Common myeloid progenitor, CD34-positive (primary cell): ENCODE measurements around the gene CXCL12.

Source experiments
- CTCF ChIA-PET: fragments of 350-600 bp; sonication (Branson Sonifier 250); formaldehyde crosslinking; loops from one replicate; lab custom pipeline; 2021; ENCODE audit warnings: antibody characterized with exemption; lab: Charles Lee
- POLR2A ChIA-PET: fragments of 350-600 bp; sonication (Branson Sonifier 250); formaldehyde crosslinking; loops from one replicate; lab custom pipeline; 2021; ENCODE audit warnings: antibody characterized with exemption; lab: Charles Lee
- DNase-seq, 3 donors: peaks; one replicate each; pipeline versions ENCODE4 v3.0.0 to v3.0.0-alpha.2; 2013
- H3K27ac ChIP-seq, 2 experiments: 1 replicate in 1 of 2; 2 replicates in 1 of 2; pipeline ENCODE4 v1.7.0; 2013; ENCODE audit warnings: inconsistent platforms in 2 of 2, low read length in 2 of 2, mild to moderate bottlenecking in 2 of 2, low read depth in 1 of 2, moderate library complexity in 1 of 2; ENCODE audit not compliant: severe bottlenecking in 2 of 2, insufficient read depth in 1 of 2, poor library complexity in 1 of 2
- H3K27me3 ChIP-seq, 5 experiments: replicated peaks in 2 of 5; 1 replicate in 3 of 5; 2 replicates in 2 of 5; pipeline versions ENCODE4 v1.6.1 to v1.7.0; 2013; ENCODE audit warnings: low read length in 4 of 5, mild to moderate bottlenecking in 2 of 5, moderate library complexity in 2 of 5, inconsistent platforms in 1 of 5; ENCODE audit not compliant: insufficient read depth in 5 of 5, control insufficient read depth in 4 of 5
- H3K36me3 ChIP-seq, 4 experiments: 1 replicate in 2 of 4; 2 replicates in 2 of 4; pipeline versions ENCODE4 v1.6.1 to v1.7.0; 2013; ENCODE audit warnings: low read length in 3 of 4, control low read depth in 1 of 4, mild to moderate bottlenecking in 1 of 4; ENCODE audit not compliant: control insufficient read depth in 4 of 4, insufficient read depth in 4 of 4
- H3K4me1 ChIP-seq, 4 experiments: 1 replicate in 3 of 4; 2 replicates in 1 of 4; pipeline versions ENCODE4 v1.6.1 to v1.7.1; 2013; ENCODE audit warnings: low read length in 3 of 4, mild to moderate bottlenecking in 3 of 4, control low read depth in 1 of 4, inconsistent platforms in 1 of 4, moderate library complexity in 1 of 4; ENCODE audit not compliant: control insufficient read depth in 4 of 4, insufficient read depth in 4 of 4; ENCODE audit errors: control extremely low read depth in 1 of 4
- H3K4me3 ChIP-seq, 7 experiments: 1 replicate in 4 of 7; 2 replicates in 3 of 7; pipeline versions ENCODE4 v1.5.1 to v1.7.0; 2013; ENCODE audit warnings: mild to moderate bottlenecking in 7 of 7, low read length in 6 of 7, moderate library complexity in 6 of 7, inconsistent platforms in 2 of 7, low read depth in 2 of 7, control low read depth in 1 of 7; ENCODE audit not compliant: insufficient read depth in 4 of 7, control insufficient read depth in 1 of 7; ENCODE audit errors: extremely low read depth in 1 of 7
- H3K9me3 ChIP-seq, 5 experiments: 1 replicate in 4 of 5; 2 replicates in 1 of 5; pipeline versions ENCODE4 v1.6.1 to v1.7.1; 2013; ENCODE audit warnings: low read length in 4 of 5, mild to moderate bottlenecking in 2 of 5, inconsistent platforms in 1 of 5, low read depth in 1 of 5, moderate library complexity in 1 of 5; ENCODE audit not compliant: control insufficient read depth in 4 of 5, insufficient read depth in 2 of 5; ENCODE audit errors: control extremely low read depth in 1 of 5
- WGBS: methylation state at CpG from one replicate; pipeline ENCODE4 v1.1.5; 2013; ENCODE audit not compliant: insufficient coverage; 5-methylcytosine and 5-hydroxymethylcytosine counted together

CXCL12 gene

DNA sequence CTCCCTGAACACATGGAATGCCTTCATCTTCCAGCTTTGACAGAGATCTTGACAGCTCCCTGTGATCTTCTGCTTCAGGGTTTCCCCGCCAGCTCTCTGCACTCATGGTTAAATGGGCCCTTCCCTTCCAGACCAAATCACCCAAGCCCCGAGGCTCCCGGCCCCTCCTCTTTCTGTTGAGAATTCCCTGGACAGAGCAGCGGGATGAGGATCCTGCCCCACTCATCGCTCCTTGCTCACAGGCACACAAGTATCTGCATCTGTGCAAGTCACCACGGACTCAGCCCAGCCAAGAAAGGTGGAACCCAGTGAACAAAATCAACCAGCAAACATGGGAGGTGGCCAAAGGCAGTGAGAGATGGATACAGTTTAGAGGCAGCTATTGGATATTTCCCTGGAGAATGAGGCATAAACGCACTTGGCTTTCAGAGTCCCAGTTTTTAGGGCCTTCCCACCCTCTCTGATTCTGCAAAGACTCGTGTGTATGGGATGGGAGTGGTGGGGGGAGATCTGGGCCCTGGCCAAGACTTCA, 37.7 kb upstream of the CXCL12 start:
- no peak for DNase-seq
- ChIA-PET POLR2A (no interaction called here), CTCF (no interaction called here)
- Histone ChIP-seq H3K4me3 (no peak overlapping the region), H3K9me3 (no peaks in the 10 kb centered on the region), H3K4me1 (peaks cover 0 to 7% (median 2%) of the 10 kb centered on the region in 4 experiments), H3K36me3 (no peaks in the 10 kb centered on the region), H3K27me3 (no peaks in the 10 kb centered on the region), H3K27ac (no peak overlapping the region)
- WGBS, result 90% methylated on average over 7 of the region's 8 CpGs

DNA sequence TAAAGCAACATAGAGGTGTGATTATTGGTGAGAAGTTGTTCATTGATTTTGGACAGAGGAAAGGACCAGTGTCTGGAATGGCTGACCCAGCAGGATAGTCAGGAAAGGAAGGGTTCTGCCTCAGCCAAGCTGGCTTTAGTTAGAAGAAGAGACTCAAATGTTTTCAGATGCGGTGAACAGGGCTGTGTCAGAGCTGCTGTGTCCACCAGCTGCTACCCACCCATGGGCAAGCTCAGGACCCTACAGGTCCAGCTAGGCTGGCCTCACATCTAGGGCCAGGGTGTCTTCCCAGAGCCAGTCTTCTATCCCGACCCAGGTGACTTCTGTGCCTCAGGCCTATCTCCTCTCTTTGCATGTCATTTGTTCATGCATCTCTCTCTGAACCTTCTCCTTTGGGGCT, 37.3 kb upstream of the CXCL12 start:
- H3K27ac ChIP-seq, result no peak overlapping the region
- no peaks in the 10 kb centered on the region for H3K27me3 ChIP-seq
- H3K36me3 ChIP-seq, result no peaks in the 10 kb centered on the region
- H3K4me3 ChIP-seq, result no peak overlapping the region
- WGBS, result 92% methylated on average over 2 of the region's 2 CpGs
- H3K9me3 ChIP-seq, result no peaks in the 10 kb centered on the region
- ChIA-PET POLR2A (no interaction called here), CTCF (no interaction called here)
- H3K4me1 ChIP-seq, result peaks cover 0 to 7% (median 2%) of the 10 kb centered on the region in 4 experiments
- no peak for DNase-seq

DNA sequence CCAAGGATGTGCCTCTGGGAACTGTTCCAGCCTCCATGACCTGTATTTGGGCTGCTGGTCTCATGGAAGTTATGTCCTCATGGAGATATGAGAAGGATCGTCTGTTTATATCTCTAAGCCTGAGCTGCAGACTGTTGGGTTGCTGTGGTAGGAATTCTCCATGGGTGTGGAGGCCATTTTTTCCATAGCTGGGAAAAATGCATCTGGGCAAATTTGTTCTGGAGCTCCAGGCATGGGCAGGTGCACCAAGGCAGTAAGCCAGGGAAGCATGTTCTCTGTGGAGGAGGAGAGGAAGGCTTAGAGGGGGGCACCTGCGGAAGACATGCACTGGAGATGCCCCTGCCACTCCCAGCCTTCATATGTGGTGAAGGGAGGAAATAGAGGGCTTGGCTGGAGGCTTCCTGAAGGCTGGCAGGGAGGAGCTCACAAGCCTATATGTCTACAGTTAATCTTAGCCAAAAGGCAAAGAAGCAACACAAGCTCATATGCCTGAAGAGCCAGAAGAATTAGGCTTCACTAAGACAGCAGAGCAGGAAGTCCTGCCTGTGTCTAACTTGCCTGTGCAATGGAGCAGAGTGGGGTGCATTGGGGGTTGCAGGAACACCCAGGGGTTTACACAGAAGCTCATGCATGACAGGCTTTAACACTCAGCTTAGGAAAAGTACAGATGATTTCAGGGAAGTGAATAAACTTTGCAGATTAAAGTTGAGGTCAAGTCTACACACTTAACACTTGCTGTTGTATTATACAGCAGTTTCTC, 35.1 kb upstream of the CXCL12 start:
- POLR2A ChIA-PET, result no interaction called here

DNA sequence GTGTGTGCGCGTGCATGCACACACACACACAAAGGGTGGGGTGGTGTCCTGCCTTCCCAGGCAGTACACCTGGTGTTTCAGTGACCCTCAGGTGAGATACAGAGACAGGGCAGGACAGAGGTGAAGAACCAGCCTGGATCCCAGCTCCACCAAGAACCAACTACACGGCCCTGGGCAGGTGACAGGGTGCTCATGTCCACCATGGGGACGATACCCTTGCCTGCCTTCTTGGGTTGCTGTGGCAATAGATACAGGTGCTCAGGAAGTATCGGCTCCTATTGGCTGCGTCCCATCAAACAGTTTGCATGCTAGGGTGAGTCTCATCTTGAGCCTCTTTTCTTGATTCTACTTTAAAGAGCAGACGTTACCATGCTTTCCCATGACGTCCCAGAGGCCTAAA, 33.7 kb upstream of the CXCL12 start:
- WGBS, result 99% methylated on average over 6 of the region's 8 CpGs
- no peak for DNase-seq
- Histone ChIP-seq H3K36me3 (no peaks in the 10 kb centered on the region), H3K4me1 (peaks cover 0 to 9% (median 2%) of the 10 kb centered on the region in 4 experiments), H3K4me3 (no peak overlapping the region), H3K27me3 (no peaks in the 10 kb centered on the region), H3K9me3 (no peaks in the 10 kb centered on the region), H3K27ac (no peak overlapping the region)
- CTCF ChIA-PET, result no interaction called here
- POLR2A ChIA-PET, result no interaction called here

More for the DNA sequence above, 35.1 kb upstream of the CXCL12 start:
- Histone ChIP-seq H3K4me1 (peaks cover 0 to 9% (median 2%) of the 10 kb centered on the region in 4 experiments), H3K4me3 (no peak overlapping the region), H3K27ac (no peak overlapping the region), H3K27me3 (no peaks in the 10 kb centered on the region), H3K9me3 (no peaks in the 10 kb centered on the region), H3K36me3 (no peaks in the 10 kb centered on the region)
- CTCF ChIA-PET, result no interaction called here
- DNase-seq, result no peak
- WGBS, result 54% methylated on average over 2 of the region's 2 CpGs

DNA sequence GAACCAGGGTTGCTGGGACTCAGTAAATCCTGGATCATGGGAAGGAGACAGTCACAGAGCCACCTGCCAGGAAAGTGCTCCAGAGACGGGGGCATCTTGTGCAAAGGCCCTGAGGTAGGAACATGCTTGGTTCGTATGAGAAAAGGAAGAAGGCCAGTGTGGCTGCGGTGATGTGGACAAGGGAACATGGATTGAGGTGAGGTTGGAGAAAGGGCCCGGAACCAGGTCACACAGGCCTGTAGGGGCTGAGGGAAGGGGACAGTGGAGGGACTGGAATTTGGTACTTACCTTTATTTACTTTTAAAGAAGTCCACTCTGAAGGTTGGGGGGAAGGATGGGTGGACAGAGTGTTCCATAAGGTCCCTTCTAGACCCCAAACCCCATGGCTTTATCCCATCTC, 32.9 kb upstream of the CXCL12 start:
- CTCF ChIA-PET, result no interaction called here

DNA sequence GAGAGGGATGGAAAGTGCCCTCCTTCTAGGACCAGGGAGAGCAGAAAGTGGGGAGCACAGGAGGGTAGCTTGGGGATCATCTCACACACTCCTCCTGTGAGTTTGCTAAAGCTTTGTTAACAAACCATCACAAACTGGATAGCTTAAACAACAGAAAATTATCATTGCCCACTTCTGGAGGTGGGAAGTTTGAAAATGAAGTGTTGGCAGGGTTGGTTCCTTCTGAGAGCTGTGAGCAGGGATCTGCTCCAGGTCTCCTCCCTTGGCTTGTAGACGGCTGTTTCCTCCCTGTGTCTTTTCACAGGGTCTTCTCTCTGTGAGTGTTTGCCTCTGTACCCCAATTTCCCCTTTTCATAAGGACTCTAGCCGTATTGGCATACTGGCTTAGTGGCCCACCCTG, 32.0 kb upstream of the CXCL12 start:
- CTCF ChIA-PET, result no interaction called here
- peaks cover 0 to 9% (median 5%) of the 10 kb centered on the region in 5 experiments for H3K9me3 ChIP-seq
- H3K4me1 ChIP-seq, result peaks cover 0 to 9% (median 2%) of the 10 kb centered on the region in 4 experiments
- POLR2A ChIA-PET, result no interaction called here
- H3K27me3 ChIP-seq, result no peaks in the 10 kb centered on the region
- H3K36me3 ChIP-seq, result no peaks in the 10 kb centered on the region
- no peak overlapping the region for H3K4me3 ChIP-seq
- DNase-seq, result no peak
- no peak overlapping the region for H3K27ac ChIP-seq
- WGBS, result 78% methylated on average over 2 of the region's 2 CpGs

More for the DNA sequence above, 32.9 kb upstream of the CXCL12 start:
- Histone ChIP-seq H3K4me3 (no peak overlapping the region), H3K36me3 (no peaks in the 10 kb centered on the region), H3K9me3 (peaks cover 0 to 4% (median 0%) of the 10 kb centered on the region in 5 experiments), H3K27ac (no peak overlapping the region), H3K27me3 (no peaks in the 10 kb centered on the region), H3K4me1 (peaks cover 0 to 9% (median 2%) of the 10 kb centered on the region in 4 experiments)
- WGBS, result 86% methylated on average over 2 of the region's 4 CpGs
- POLR2A ChIA-PET, result no interaction called here
- DNase-seq, result no peak

DNA sequence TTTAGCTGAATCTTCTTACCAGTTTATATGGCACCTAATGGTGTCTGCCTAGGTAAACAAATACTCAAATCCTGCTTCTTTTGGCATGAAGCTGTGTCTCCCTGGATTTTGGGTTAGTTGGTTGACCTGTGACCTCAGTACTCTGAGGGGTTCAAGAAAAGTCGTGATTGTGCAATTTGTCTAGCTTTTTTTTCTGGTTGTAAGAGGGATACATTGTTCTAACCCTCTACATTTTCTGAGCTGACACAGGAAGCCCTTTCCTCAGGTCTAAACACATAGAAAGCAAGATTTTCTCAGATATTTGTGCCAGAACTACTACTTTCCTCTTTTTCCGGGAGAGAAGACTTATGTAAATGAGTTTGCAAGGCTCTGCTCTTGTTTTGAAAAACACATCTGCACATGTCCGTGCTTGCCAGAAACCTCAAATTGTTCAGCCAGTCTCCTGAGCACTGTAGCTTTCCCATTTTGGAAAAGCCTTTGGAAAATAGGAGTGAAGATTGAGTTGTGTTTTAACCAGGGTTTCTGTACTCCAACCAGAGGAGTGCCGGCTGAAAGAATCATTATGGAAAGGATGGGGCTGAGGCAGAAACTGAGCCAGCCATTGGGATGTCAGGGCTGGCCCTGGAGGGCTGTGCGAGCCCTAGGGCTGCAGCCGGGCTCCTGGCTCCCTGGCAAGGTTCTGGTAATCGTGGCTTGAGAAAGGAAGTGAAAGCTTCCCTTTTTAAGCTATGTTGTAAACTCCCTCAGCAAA, 31.3 kb upstream of the CXCL12 start:
- POLR2A ChIA-PET, result interaction anchor here (0.6 kb wide), 1 partner anchor 404 kb away, joined by 3 read pairs; no protein-coding TSS in a partner anchor
- 57% methylated on average over 5 of the region's 7 CpGs for WGBS
- Histone ChIP-seq H3K27me3 (no peaks in the 10 kb centered on the region), H3K27ac (no peak overlapping the region), H3K4me3 (no peak overlapping the region), H3K4me1 (peaks cover 0 to 9% (median 2%) of the 10 kb centered on the region in 4 experiments), H3K36me3 (no peaks in the 10 kb centered on the region), H3K9me3 (peaks cover 0 to 15% (median 5%) of the 10 kb centered on the region in 5 experiments)
- CTCF ChIA-PET, result no interaction called here
- no peak for DNase-seq
